Stimulated activated memory B cell treated with anti-CD40 and anti-IgM and Interleukin-4, amounts not matched to agents 10 μg/mL and 1 μg/mL and 100 μg/mL, for 72 hours (primary cell): Measurements from ENCODE around the gene ASB12.
"Not testable (repeated sequence)": the region's sequence is repeated elsewhere in the genome, so short reads cannot be mapped to it uniquely, and the experiment has no call there.

Source experiments
- ATAC-seq: fragments of 150-1000 bp; cut with Tn5 transposase; 2 replicates; pipeline ENCODE4 v1.10.0; 2021
- H3K27ac Mint-ChIP-seq: one replicate; pipeline ENCODE4 v1.8.0; 2022; ENCODE audit warnings: mild to moderate bottlenecking, mixed read lengths
- H3K27me3 Mint-ChIP-seq: one replicate; pipeline ENCODE4 v1.8.0; 2022; ENCODE audit warnings: mixed read lengths
- H3K36me3 Mint-ChIP-seq: one replicate; pipeline ENCODE4 v1.8.0; 2022; ENCODE audit warnings: mixed read lengths
- H3K4me1 Mint-ChIP-seq: one replicate; pipeline ENCODE4 v1.8.0; 2022; ENCODE audit warnings: mixed read lengths
- H3K4me3 Mint-ChIP-seq: one replicate; pipeline ENCODE4 v1.8.0; 2022; ENCODE audit warnings: mild to moderate bottlenecking, moderate library complexity, mixed read lengths
- H3K9me3 Mint-ChIP-seq: one replicate; pipeline ENCODE4 v1.8.0; 2022; ENCODE audit warnings: mixed read lengths

The ASB12 gene

GRCh38 chrX:64230123-64230970 lies at the start of gene ASB12:
Gene ASB12, minus strand, starts transcription at chrX:64230607. Its CDS starts 4,957 bp downstream, at chrX:64225650.
- Mint-ChIP-seq H3K36me3 (no peaks in the 10 kb centered on the region), H3K4me3 (no peak within 1 kb of the TSS), H3K4me1 (no peaks in the 10 kb centered on the region), H3K9me3 (peaks cover 2% of the 10 kb centered on the region), H3K27ac (no peak within 1 kb of the TSS), H3K27me3 (no peaks in the 10 kb centered on the region)
- ATAC-seq, result no peak

GRCh38 chrX:64265265-64265664 lies 34.9 kb upstream of the ASB12 start:
- ATAC-seq, result no peak
- Mint-ChIP-seq H3K27me3 (no peaks in the 10 kb centered on the region), H3K36me3 (peaks cover 14% of the 10 kb centered on the region), H3K9me3 (no peaks in the 10 kb centered on the region), H3K4me3 (no peak overlapping the region), H3K27ac (no peak overlapping the region), H3K4me1 (no peaks in the 10 kb centered on the region)

- H3K4me3 Mint-ChIP-seq, result no peak overlapping the region
- ATAC-seq, result no peak
- no peaks in the 10 kb centered on the region for H3K36me3 Mint-ChIP-seq
- peaks cover 2% of the 10 kb centered on the region for H3K9me3 Mint-ChIP-seq
- no peak overlapping the region for H3K27ac Mint-ChIP-seq
- H3K27me3 Mint-ChIP-seq, result no peaks in the 10 kb centered on the region
- no peaks in the 10 kb centered on the region for H3K4me1 Mint-ChIP-seq
Observed at GRCh38 chrX:64229154-64229553, 1.3 kb downstream of the ASB12 start.

GRCh38 chrX:64218023-64218422 lies 12.4 kb downstream of the ASB12 start:
- H3K4me3 Mint-ChIP-seq, result no peak overlapping the region
- H3K27me3 Mint-ChIP-seq, result no peaks in the 10 kb centered on the region
- H3K27ac Mint-ChIP-seq, result no peak overlapping the region
- H3K36me3 Mint-ChIP-seq, result no peaks in the 10 kb centered on the region
- H3K4me1 Mint-ChIP-seq, result peaks cover 6% of the 10 kb centered on the region
- H3K9me3 Mint-ChIP-seq, result no peaks in the 10 kb centered on the region
- ATAC-seq, result no peak

GRCh38 chrX:64213989-64214388 lies 16.4 kb downstream of the ASB12 start:
- H3K27ac Mint-ChIP-seq, H3K36me3 Mint-ChIP-seq, ATAC-seq, H3K4me1 Mint-ChIP-seq, H3K4me3 Mint-ChIP-seq, H3K27me3 Mint-ChIP-seq, H3K9me3 Mint-ChIP-seq: not testable (repeated sequence)

GRCh38 chrX:64206556-64207162 lies 23.7 kb downstream of the ASB12 start:
- Mint-ChIP-seq H3K27ac (peak overlapping the region; percentile 97), H3K4me1 (peaks cover 28% of the 10 kb centered on the region), H3K36me3 (no peaks in the 10 kb centered on the region), H3K4me3 (peak overlapping the region; percentile 94), H3K27me3 (no peaks in the 10 kb centered on the region), H3K9me3 (no peaks in the 10 kb centered on the region)
- no peak for ATAC-seq

- H3K4me3 Mint-ChIP-seq, result peak overlapping the region; percentile 94
- H3K9me3 Mint-ChIP-seq, result no peaks in the 10 kb centered on the region
- no peaks in the 10 kb centered on the region for H3K27me3 Mint-ChIP-seq
- no peaks in the 10 kb centered on the region for H3K36me3 Mint-ChIP-seq
- peaks cover 28% of the 10 kb centered on the region for H3K4me1 Mint-ChIP-seq
- peak; percentile 95 for ATAC-seq
- H3K27ac Mint-ChIP-seq, result peak overlapping the region; percentile 97
Observed at GRCh38 chrX:64205735-64206501, 24.5 kb downstream of the ASB12 start.

GRCh38 chrX:64205441-64205734 lies 25.0 kb downstream of the ASB12 start, which contains the start of gene AMER1:
Gene AMER1, minus strand, starts transcription at chrX:64205708. Its CDS starts 12,422 bp downstream, at chrX:64193286.
- peak within 1 kb of the TSS; percentile 94 for H3K4me3 Mint-ChIP-seq
- peak within 1 kb of the TSS; percentile 97 for H3K27ac Mint-ChIP-seq

GRCh38 chrX:64204701-64205440 lies 25.5 kb downstream of the ASB12 start:
- Mint-ChIP-seq H3K27me3 (no peaks in the 10 kb centered on the region), H3K4me3 (peak overlapping the region; percentile 94), H3K36me3 (peaks cover under 1% of the 10 kb centered on the region), H3K4me1 (peaks cover 32% of the 10 kb centered on the region), H3K27ac (peak overlapping the region; percentile 97), H3K9me3 (no peaks in the 10 kb centered on the region)
- peak; percentile 14 for ATAC-seq

More at GRCh38 chrX:64205441-64205734, 25.0 kb downstream of the ASB12 start, which contains the start of gene AMER1:
- H3K27me3 Mint-ChIP-seq, result no peaks in the 10 kb centered on the region
- peaks cover 28% of the 10 kb centered on the region for H3K4me1 Mint-ChIP-seq
- no peaks in the 10 kb centered on the region for H3K36me3 Mint-ChIP-seq
- H3K9me3 Mint-ChIP-seq, result no peaks in the 10 kb centered on the region
- peak; percentile 69 for ATAC-seq

GRCh38 chrX:64204252-64204651 lies 26.2 kb downstream of the ASB12 start:
- Mint-ChIP-seq H3K4me1 (peaks cover 38% of the 10 kb centered on the region), H3K4me3 (peak overlapping the region; percentile 81), H3K9me3 (no peaks in the 10 kb centered on the region), H3K27ac (no peak overlapping the region), H3K27me3 (no peaks in the 10 kb centered on the region), H3K36me3 (peaks cover 6% of the 10 kb centered on the region)
- ATAC-seq, result no peak

GRCh38 chrX:64202808-64203325 lies 27.5 kb downstream of the ASB12 start:
- Mint-ChIP-seq H3K36me3 (peaks cover 6% of the 10 kb centered on the region), H3K9me3 (no peaks in the 10 kb centered on the region), H3K4me1 (peaks cover 44% of the 10 kb centered on the region), H3K4me3 (no peak overlapping the region), H3K27me3 (no peaks in the 10 kb centered on the region), H3K27ac (no peak overlapping the region)
- ATAC-seq, result no peak

GRCh38 chrX:64198036-64198435 lies 32.4 kb downstream of the ASB12 start:
- no peaks in the 10 kb centered on the region for H3K9me3 Mint-ChIP-seq
- ATAC-seq, result no peak
- peaks cover 29% of the 10 kb centered on the region for H3K4me1 Mint-ChIP-seq
- H3K27ac Mint-ChIP-seq, result no peak overlapping the region
- H3K27me3 Mint-ChIP-seq, result no peaks in the 10 kb centered on the region
- H3K4me3 Mint-ChIP-seq, result no peak overlapping the region
- peaks cover 12% of the 10 kb centered on the region for H3K36me3 Mint-ChIP-seq

- Mint-ChIP-seq H3K36me3 (peaks cover 23% of the 10 kb centered on the region), H3K4me1 (peaks cover 22% of the 10 kb centered on the region), H3K27me3 (no peaks in the 10 kb centered on the region), H3K9me3 (no peaks in the 10 kb centered on the region), H3K27ac (no peak overlapping the region), H3K4me3 (no peak overlapping the region)
- ATAC-seq, result no peak
Observed at GRCh38 chrX:64196606-64197005, 33.8 kb downstream of the ASB12 start.

- H3K4me1 Mint-ChIP-seq, result peaks cover 22% of the 10 kb centered on the region
- no peak for ATAC-seq
- no peaks in the 10 kb centered on the region for H3K9me3 Mint-ChIP-seq
- no peak overlapping the region for H3K27ac Mint-ChIP-seq
- peaks cover 31% of the 10 kb centered on the region for H3K36me3 Mint-ChIP-seq
- no peaks in the 10 kb centered on the region for H3K27me3 Mint-ChIP-seq
- no peak overlapping the region for H3K4me3 Mint-ChIP-seq
Observed at GRCh38 chrX:64195862-64196261, 34.5 kb downstream of the ASB12 start.

GRCh38 chrX:64192673-64193072 lies 37.7 kb downstream of the ASB12 start:
- ATAC-seq, result no peak
- no peak overlapping the region for H3K27ac Mint-ChIP-seq
- no peaks in the 10 kb centered on the region for H3K9me3 Mint-ChIP-seq
- no peaks in the 10 kb centered on the region for H3K4me1 Mint-ChIP-seq
- H3K27me3 Mint-ChIP-seq, result no peaks in the 10 kb centered on the region
- peaks cover 36% of the 10 kb centered on the region for H3K36me3 Mint-ChIP-seq
- no peak overlapping the region for H3K4me3 Mint-ChIP-seq
